Suprapubic skin (tissue), 4 donors: ENCODE measurements around the gene KITLG. TPM values are rescaled to one million over a fixed set of nuclear protein-coding genes. Genes with fewer than 3 reads are reported as not detected.
"Not testable (repeated sequence)": the region's sequence is repeated elsewhere in the genome, so short reads cannot be mapped to it uniquely, and the experiment has no call there.

ENCODE experiments used
- DNase-seq, 2 donors: peaks; one replicate each; pipeline ENCODE4 v3.0.0-alpha.2; 2019; ENCODE audit warnings: low spot score in 2 of 2
- H3K27ac ChIP-seq: fragments of 200-600 bp; sonication (generic); one replicate; pipeline ENCODE4 v1.5.1; 2019
- H3K27me3 ChIP-seq: fragments of 200-600 bp; sonication (generic); one replicate; pipeline ENCODE4 v1.5.1; 2019
- H3K36me3 ChIP-seq: fragments of 200-600 bp; sonication (generic); one replicate; pipeline ENCODE4 v1.5.1; 2019
- H3K4me1 ChIP-seq: fragments of 200-600 bp; sonication (generic); one replicate; pipeline ENCODE4 v1.5.1; 2019
- H3K4me3 ChIP-seq: fragments of 200-600 bp; sonication (generic); one replicate; pipeline ENCODE4 v1.5.1; 2019; ENCODE audit warnings: mild to moderate bottlenecking
- H3K9me3 ChIP-seq: fragments of 200-600 bp; sonication (generic); one replicate; pipeline ENCODE4 v1.5.1; 2019
- CTCF ChIP-seq, 2 donors: fragments of 200-600 bp in 1 of 2; fragments of 450-650 bp in 1 of 2; sonication (generic) in 1 of 2; IDR thresholded peaks; one replicate each; pipeline ENCODE4 v1.5.1; 2016 to 2019; ENCODE audit warnings: antibody characterized with exemption in 2 of 2, mild to moderate bottlenecking in 1 of 2, moderate library complexity in 1 of 2
- EP300 ChIP-seq: sonication (generic); formaldehyde crosslinking; IDR thresholded peaks from one replicate; pipeline ENCODE4 v1.6.1; 2017; ENCODE audit warnings: antibody characterized with exemption
- POLR2A ChIP-seq, 2 donors: fragments of 450-650 bp; IDR thresholded peaks; one replicate each; pipeline ENCODE4 v1.6.1; 2017; ENCODE audit warnings: antibody characterized with exemption in 2 of 2, mild to moderate bottlenecking in 2 of 2, moderate library complexity in 2 of 2
- POLR2AphosphoS5 ChIP-seq, 3 donors: sonication (generic); formaldehyde crosslinking; IDR thresholded peaks; one replicate each; pipeline ENCODE4 v1.6.1; 2017; ENCODE audit warnings: antibody characterized with exemption in 3 of 3
- WGBS: methylation state at CpG from one replicate; pipeline ENCODE4 v1.1.5; 2018; 5-methylcytosine and 5-hydroxymethylcytosine counted together
- total RNA-seq, 4 donors: library from RNA; depleted of rRNA; stranded (reverse); fragments of >200 nt; gene quantifications; one replicate each; pipeline ENCODE4 v1.1.0, GENCODE V29; 2016

KITLG gene
- total RNA-seq: 10 to 100 TPM; 10.5 to 17.6 (median 12.6) TPM

- TF ChIP-seq POLR2AphosphoS5 (IDR thresholded peaks at IDR 0.05) (peak in 1 of 3 donors; percentile 70), EP300 (no peak), POLR2A (IDR thresholded peaks at IDR 0.05) (peak in 1 of 2 donors; percentile 36), CTCF (IDR thresholded peaks at IDR 0.05) (no peak)
These were observed at the start of gene KITLG for GRCh38 chr12:88580051-88580871. KITLG (minus strand) TSS chr12:88580471; CDS start chr12:88580278, 193 bp downstream.

GRCh38 chr12:88628856-88629509 lies 48.7 kb upstream of the KITLG start:
- H3K9me3 ChIP-seq: no peaks in the 10 kb centered on the region

More at GRCh38 chr12:88580051-88580871, at the start of gene KITLG:
- peak within 1 kb of the TSS; percentile 67 for H3K27ac ChIP-seq
- WGBS: under 1% methylated on average over 21 of the region's 73 CpGs
- DNase-seq: peak; percentile 84 to 90
- H3K36me3 ChIP-seq: no peaks in the 10 kb centered on the region
- no peaks in the 10 kb centered on the region for H3K27me3 ChIP-seq
- peak within 1 kb of the TSS; percentile 65 for H3K4me3 ChIP-seq
- H3K4me1 ChIP-seq: peaks cover 45% of the 10 kb centered on the region
- no peaks in the 10 kb centered on the region for H3K9me3 ChIP-seq

GRCh38 chr12:88628035-88628434 lies 47.8 kb upstream of the KITLG start:
- H3K4me1 ChIP-seq, DNase-seq, H3K36me3 ChIP-seq, H3K4me3 ChIP-seq, H3K27me3 ChIP-seq, H3K9me3 ChIP-seq, H3K27ac ChIP-seq: not testable (repeated sequence)
- 92% methylated on average over 1 of the region's 1 CpG for WGBS

More at GRCh38 chr12:88628856-88629509, 48.7 kb upstream of the KITLG start:
- no peak overlapping the region for H3K4me3 ChIP-seq
- no peaks in the 10 kb centered on the region for H3K27me3 ChIP-seq
- no peak for DNase-seq
- WGBS: 58% methylated on average over 2 of the region's 2 CpGs
- no peaks in the 10 kb centered on the region for H3K36me3 ChIP-seq
- TF ChIP-seq CTCF (IDR thresholded peaks at IDR 0.05) (no peak), EP300 (no peak), POLR2AphosphoS5 (IDR thresholded peaks at IDR 0.05) (no peak)
- peaks cover 3% of the 10 kb centered on the region for H3K4me1 ChIP-seq
- no peak overlapping the region for H3K27ac ChIP-seq

- no peak for DNase-seq
- H3K9me3 ChIP-seq: no peaks in the 10 kb centered on the region
- no peaks in the 10 kb centered on the region for H3K36me3 ChIP-seq
- 62% methylated on average over 1 of the region's 1 CpG for WGBS
- H3K27me3 ChIP-seq: no peaks in the 10 kb centered on the region
- no peak overlapping the region for H3K27ac ChIP-seq
- peaks cover 3% of the 10 kb centered on the region for H3K4me1 ChIP-seq
- TF ChIP-seq POLR2AphosphoS5 (IDR thresholded peaks at IDR 0.05) (no peak), CTCF (IDR thresholded peaks at IDR 0.05) (no peak), POLR2A (IDR thresholded peaks at IDR 0.05) (no peak), EP300 (no peak)
- no peak overlapping the region for H3K4me3 ChIP-seq
These were observed 47.2 kb upstream of the KITLG start for GRCh38 chr12:88627501-88627900.

GRCh38 chr12:88625356-88625755 lies 45.1 kb upstream of the KITLG start:
- DNase-seq: no peak
- H3K27ac ChIP-seq: no peak overlapping the region
- peaks cover 3% of the 10 kb centered on the region for H3K4me1 ChIP-seq
- no peaks in the 10 kb centered on the region for H3K27me3 ChIP-seq
- no peak for TF ChIP-seq POLR2A (IDR thresholded peaks at IDR 0.05)
- no peak for TF ChIP-seq CTCF (IDR thresholded peaks at IDR 0.05)
- no peak for TF ChIP-seq POLR2AphosphoS5 (IDR thresholded peaks at IDR 0.05)
- TF ChIP-seq EP300: no peak
- H3K36me3 ChIP-seq: no peaks in the 10 kb centered on the region
- no peaks in the 10 kb centered on the region for H3K9me3 ChIP-seq
- 70% methylated on average over 7 of the region's 7 CpGs for WGBS
- no peak overlapping the region for H3K4me3 ChIP-seq
